Heart left ventricle (tissue), 16 donors: ENCODE data around the gene C9orf43. TPM values are rescaled to one million over a fixed set of nuclear protein-coding genes. Genes with fewer than 3 reads are reported as not detected.

Source experiments
- ATAC-seq, 4 donors: fragments of 200-7000 bp; cut with Tn5 transposase; one replicate each; pipeline ENCODE4 v1.9.1; 2020 to 2022; ENCODE audit warnings: moderate library complexity in 4 of 4, mild to moderate bottlenecking in 3 of 4, moderate number of reproducible peaks in 1 of 4
- DNase-seq, 5 donors: peaks; one replicate each; pipeline ENCODE4 v3.0.0-alpha.2; 2020
- H3K27ac ChIP-seq, 12 donors: fragments of 200-600 bp; sonication (generic) in 4 of 12; one replicate each; pipeline versions ENCODE4 v1.5.0 to v1.8.0; 2016 to 2022; ENCODE audit warnings: mild to moderate bottlenecking in 2 of 12
- H3K27me3 ChIP-seq, 9 donors: fragments of 200-600 bp; sonication (generic) in 2 of 9; one replicate each; pipeline versions ENCODE4 v1.5.1 to v1.8.0; 2016 to 2022; ENCODE audit warnings: mild to moderate bottlenecking in 3 of 9
- H3K36me3 ChIP-seq, 9 donors: fragments of 200-600 bp; sonication (generic) in 2 of 9; one replicate each; pipeline versions ENCODE4 v1.5.0 to v1.8.0; 2018 to 2022; ENCODE audit warnings: mild to moderate bottlenecking in 2 of 9
- H3K4me1 ChIP-seq, 12 donors: fragments of 200-600 bp; sonication (generic) in 4 of 12; one replicate each; pipeline versions ENCODE4 v1.5.0 to v1.8.0; 2016 to 2022; ENCODE audit warnings: mild to moderate bottlenecking in 3 of 12
- H3K4me3 ChIP-seq, 12 donors: fragments of 200-600 bp; sonication (generic) in 4 of 12; one replicate each; pipeline versions ENCODE4 v1.5.0 to v1.8.0; 2017 to 2022; ENCODE audit warnings: mild to moderate bottlenecking in 9 of 12, moderate library complexity in 4 of 12
- H3K9me3 ChIP-seq, 12 donors: fragments of 200-600 bp; sonication (generic) in 4 of 12; one replicate each; pipeline versions ENCODE4 v1.5.0 to v1.8.0; 2016 to 2022; ENCODE audit warnings: mild to moderate bottlenecking in 1 of 12
- POLR2A ChIP-seq, 2 donors: fragments of 450-650 bp; IDR thresholded peaks; one replicate each; pipeline ENCODE4 v1.6.1; 2017; ENCODE audit warnings: antibody characterized with exemption in 2 of 2, mild to moderate bottlenecking in 2 of 2, moderate library complexity in 2 of 2
- WGBS, 4 donors: extraction: QIAGEN DNeasy Blood & Tissue Kit in 2 of 4; methylation state at CpG; one replicate each; pipeline versions ENCODE4 v1.1.5 to v1.1.7; 2013 to 2018; 5-methylcytosine and 5-hydroxymethylcytosine counted together
- intact Hi-C, 10 donors: fragments of 100-400 bp; cut with DNase I; formaldehyde crosslinking; loops; one replicate each; pipeline versions ENCODE4 v1.11.1 to v1.14.2; 2022
- polyA plus RNA-seq, 2 donors: library from polyadenylated mRNA; stranded (reverse); fragments of 200-250 nt; gene quantifications; one replicate each; pipeline ENCODE4 v1.2.3, GENCODE V29; 2013
- total RNA-seq, 9 donors: library from RNA; depleted of rRNA in 2 of 9; stranded (reverse); fragments of >200 nt in 2 of 9; fragmentation: NEBNext Ultra II Directional in 3 of 9; extraction: Animal tissue kit (Norgen Biotek cat#: 25700) in 3 of 9; gene quantifications; one replicate each; pipeline versions ENCODE4 v1.1.0 to v1.2.4, GENCODE V29; 2016 to 2023
- TF ChIP-seq, protein P1 (sequence below), 12 donors: fragments of 200-600 bp; sonication (generic) in 4 of 12; IDR thresholded peaks; one replicate each; pipeline versions ENCODE4 v1.5.0 to v1.8.0; 2018 to 2022; ENCODE audit warnings: antibody characterized with exemption in 12 of 12, mild to moderate bottlenecking in 5 of 12
- donor health status: ischemic (EF 13 %, LVEDD 7.1; RV severe dilation, severe dysfunction).
- donor health status: healthy with polysubstance abuse.
- donor health status: DM: no; HTN: yes; CAD: no.
- donor health status: DM: no; HTN: no; CAD: no.
- donor health status: ischemic (EF 25% LVEDD 6.9; RV normal size, moderate dysfunction).
- donor health status: ischemic (EF 25% LVEDD 5.7; RV mildly dilated, moderate dysfunction).
- donor health status: healthy.
- donor health status: DM: yes; HTN: yes; CAD: no.
- donor health status: ischemic (EF 35%, LVEDD 5.7; RV mildly dilated, moderate dysfunction).
- donor health status: nonischemic (EF 11% LVEDD 7.7; RV severe dilation, severe dysfunction).
- donor health status: DM: yes; HTN: yes; CAD: no.
- donor health status: PGD.
- donor health status: ischemic (EF 29% LVEDD 5.4; RV normal size, mild dysfunction).
- donor health status: nonischemic (EF 23%, LVEDD 6.1; RV moderate dilation, normal function).

The C9orf43 gene
- total and polyA plus RNA-seq, 11 donors = 0.14 to 0.93 (median 0.25) TPM; not detected in 5

- Histone ChIP-seq H3K9me3 (no peaks in the 10 kb centered on the region), H3K27me3 (no peaks in the 10 kb centered on the region), H3K27ac (no peak overlapping the region), H3K4me3 (no peak overlapping the region), H3K4me1 (peaks cover 0 to 8% (median 0%) of the 10 kb centered on the region in 12 donors), H3K36me3 (no peaks in the 10 kb centered on the region)
- intact Hi-C loops = loop anchor here in 3 of 10 donors (10.0 kb wide), 1 partner anchor 240 kb away; no protein-coding TSS in a partner anchor
- no peak for DNase-seq
- 30 to 56% (median 43%) methylated on average over 2 of the region's 2 CpGs for WGBS, 4 donors
- no peak for ATAC-seq
- TF ChIP-seq, protein P1, sequence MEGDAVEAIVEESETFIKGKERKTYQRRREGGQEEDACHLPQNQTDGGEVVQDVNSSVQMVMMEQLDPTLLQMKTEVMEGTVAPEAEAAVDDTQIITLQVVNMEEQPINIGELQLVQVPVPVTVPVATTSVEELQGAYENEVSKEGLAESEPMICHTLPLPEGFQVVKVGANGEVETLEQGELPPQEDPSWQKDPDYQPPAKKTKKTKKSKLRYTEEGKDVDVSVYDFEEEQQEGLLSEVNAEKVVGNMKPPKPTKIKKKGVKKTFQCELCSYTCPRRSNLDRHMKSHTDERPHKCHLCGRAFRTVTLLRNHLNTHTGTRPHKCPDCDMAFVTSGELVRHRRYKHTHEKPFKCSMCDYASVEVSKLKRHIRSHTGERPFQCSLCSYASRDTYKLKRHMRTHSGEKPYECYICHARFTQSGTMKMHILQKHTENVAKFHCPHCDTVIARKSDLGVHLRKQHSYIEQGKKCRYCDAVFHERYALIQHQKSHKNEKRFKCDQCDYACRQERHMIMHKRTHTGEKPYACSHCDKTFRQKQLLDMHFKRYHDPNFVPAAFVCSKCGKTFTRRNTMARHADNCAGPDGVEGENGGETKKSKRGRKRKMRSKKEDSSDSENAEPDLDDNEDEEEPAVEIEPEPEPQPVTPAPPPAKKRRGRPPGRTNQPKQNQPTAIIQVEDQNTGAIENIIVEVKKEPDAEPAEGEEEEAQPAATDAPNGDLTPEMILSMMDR (IDR thresholded peaks at IDR 0.05) = no peak
These were observed 14.5 kb downstream of the C9orf43 start for GRCh38 chr9:113425072-113425471.

GRCh38 chr9:113426701-113427100 lies 16.2 kb downstream of the C9orf43 start:
- DNase-seq (no peak), ATAC-seq (no peak)
- no peak overlapping the region for H3K27ac ChIP-seq
- H3K4me3 ChIP-seq = no peak overlapping the region
- no peaks in the 10 kb centered on the region for H3K27me3 ChIP-seq
- H3K36me3 ChIP-seq = no peaks in the 10 kb centered on the region
- H3K9me3 ChIP-seq = no peaks in the 10 kb centered on the region
- TF ChIP-seq, protein P1 (IDR thresholded peaks at IDR 0.05) = no peak
- TF ChIP-seq POLR2A (IDR thresholded peaks at IDR 0.05) = no peak
- H3K4me1 ChIP-seq = peaks cover 0 to 8% (median 0%) of the 10 kb centered on the region in 12 donors
- intact Hi-C loops = loop anchor here in 3 of 10 donors (10.0 kb wide), 1 partner anchor 238 kb away; no protein-coding TSS in a partner anchor
- 76 to 92% (median 80%) methylated on average over 1 of the region's 1 CpG for WGBS, 4 donors

DNA sequence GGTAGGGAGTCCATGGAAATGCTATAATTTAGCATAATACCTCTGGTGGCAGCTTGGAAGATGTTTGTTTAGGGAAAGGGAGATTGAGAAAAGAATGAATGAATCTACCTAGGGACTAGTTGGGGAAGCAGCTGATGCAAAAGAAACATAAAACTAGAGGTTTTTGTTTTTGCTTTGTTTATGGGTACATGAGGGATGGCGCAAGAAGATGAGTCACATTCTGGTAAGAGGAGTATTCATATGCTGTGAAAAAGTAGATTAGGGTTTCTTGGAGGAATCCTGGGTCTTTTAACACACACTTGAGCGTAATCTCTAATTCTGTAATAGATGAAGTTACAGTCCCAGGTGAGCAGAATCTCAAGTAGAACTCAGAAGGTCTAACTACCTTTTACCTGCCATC lies 17.1 kb downstream of the C9orf43 start:
- intact Hi-C loops = loop anchor here in 3 of 10 donors (10.0 kb wide), 1 partner anchor 237 kb away; no protein-coding TSS in a partner anchor
- no peak for DNase-seq

DNA sequence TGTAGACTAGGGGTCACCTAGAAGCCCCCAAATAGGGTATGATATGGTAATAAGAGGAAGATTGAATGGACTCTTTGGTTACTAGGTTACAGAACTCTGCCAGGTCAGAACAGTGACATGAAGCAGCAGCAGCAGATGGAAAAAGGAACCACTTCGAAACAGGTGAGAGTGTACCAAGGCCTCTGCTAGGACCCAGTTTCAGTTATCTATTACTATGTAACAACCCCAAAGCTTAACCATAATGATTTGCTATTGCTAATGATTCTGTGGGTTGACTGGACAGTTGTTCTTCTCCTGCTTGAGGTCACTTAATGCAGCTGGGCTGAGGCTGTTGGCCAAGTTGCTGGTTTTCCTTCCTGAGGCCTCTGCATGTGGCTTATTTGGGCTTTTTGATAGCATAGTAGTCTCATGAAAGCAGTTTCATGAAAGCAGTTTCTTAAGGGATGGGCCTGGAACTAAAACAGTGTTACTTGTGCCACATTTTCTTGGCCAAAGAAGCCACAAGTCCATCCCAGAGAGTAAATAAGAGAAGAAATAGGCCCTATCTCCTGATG lies 17.6 kb downstream of the C9orf43 start:
- intact Hi-C loops = loop anchor here in 3 of 10 donors (10.0 kb wide), 1 partner anchor 237 kb away; no protein-coding TSS in a partner anchor

More for the DNA sequence above, 17.1 kb downstream of the C9orf43 start:
- no peak for ATAC-seq
- TF ChIP-seq POLR2A (IDR thresholded peaks at IDR 0.05) = no peak
- TF ChIP-seq, protein P1 (IDR thresholded peaks at IDR 0.05) = no peak
- no peak overlapping the region for H3K4me3 ChIP-seq
- H3K4me1 ChIP-seq = peaks cover 0 to 8% (median 0%) of the 10 kb centered on the region in 12 donors
- WGBS, 4 donors = 94 to 97% (median 95%) methylated on average over 2 of the region's 2 CpGs
- no peaks in the 10 kb centered on the region for H3K27me3 ChIP-seq
- no peak overlapping the region for H3K27ac ChIP-seq
- no peaks in the 10 kb centered on the region for H3K36me3 ChIP-seq
- no peaks in the 10 kb centered on the region for H3K9me3 ChIP-seq

More for the DNA sequence above, 17.6 kb downstream of the C9orf43 start:
- TF ChIP-seq, protein P1 (IDR thresholded peaks at IDR 0.05) = no peak
- TF ChIP-seq POLR2A (IDR thresholded peaks at IDR 0.05) = no peak
- H3K4me1 ChIP-seq = peaks cover 0 to 8% (median 0%) of the 10 kb centered on the region in 12 donors
- DNase-seq (no peak), ATAC-seq (no peak)
- H3K4me3 ChIP-seq = no peak overlapping the region
- WGBS, 4 donors = 80 to 100% (median 95%) methylated on average over 1 of the region's 1 CpG
- no peaks in the 10 kb centered on the region for H3K36me3 ChIP-seq
- peak overlapping the region in 1 of 12 donors; percentile 17 for H3K27ac ChIP-seq
- no peaks in the 10 kb centered on the region for H3K9me3 ChIP-seq
- H3K27me3 ChIP-seq = no peaks in the 10 kb centered on the region
